ENCODE measurements around the gene TRIM39. TPM values are rescaled to one million over a fixed set of nuclear protein-coding genes. Genes with fewer than 3 reads are reported as not detected.

Gene TRIM39
- total RNA-seq, 2 donors from 2014 or later: 16.4 to 17.1 TPM

DNA sequence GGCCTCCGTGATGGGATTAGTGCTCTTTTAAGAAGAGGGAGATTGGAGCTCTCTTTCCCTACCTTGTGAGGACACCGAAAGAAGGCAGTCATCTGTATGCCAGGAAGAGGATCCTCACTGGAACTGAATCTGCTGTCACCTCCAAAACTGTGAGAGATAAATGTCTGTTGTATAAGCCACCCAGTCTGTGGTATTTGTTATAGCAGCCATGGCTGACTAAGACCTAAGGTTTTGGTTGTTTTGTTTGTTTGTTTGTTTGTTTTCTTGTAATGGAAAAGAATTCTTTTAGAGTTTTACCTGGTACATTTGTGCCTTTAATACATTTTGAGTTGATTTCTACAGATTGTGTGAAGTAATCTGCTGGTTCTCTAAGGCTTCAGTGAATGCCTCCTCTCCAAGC lies 25.8 kb downstream of the TRIM39 start:
- H3K4me3 Mint-ChIP-seq: no peak overlapping the region
- H3K27ac Mint-ChIP-seq: no peak overlapping the region
- no peaks in the 10 kb centered on the region for H3K4me1 Mint-ChIP-seq
- H3K4me3 ChIP-seq (ENCODE audit: low read length): no peak overlapping the region
- peaks cover 3% of the 10 kb centered on the region for H3K36me3 ChIP-seq (ENCODE audit: control insufficient read depth, insufficient read depth, low read length)
- H3K9me3 ChIP-seq (ENCODE audit: control insufficient read depth, low read length): no peaks in the 10 kb centered on the region
- no peak for DNase-seq
- H3K9me3 Mint-ChIP-seq: no peaks in the 10 kb centered on the region
- H3K4me1 ChIP-seq (ENCODE audit: control insufficient read depth, insufficient read depth, low read length): no peaks in the 10 kb centered on the region
- H3K36me3 Mint-ChIP-seq (ENCODE audit: low read depth): peaks cover 2% of the 10 kb centered on the region
- WGBS, 2 experiments (ENCODE audit: insufficient coverage in 1 of 2, insufficient read length in 1 of 2): 83 to 90% methylated on average over 2 of the region's 2 CpGs
- TF ChIP-seq, protein P1, sequence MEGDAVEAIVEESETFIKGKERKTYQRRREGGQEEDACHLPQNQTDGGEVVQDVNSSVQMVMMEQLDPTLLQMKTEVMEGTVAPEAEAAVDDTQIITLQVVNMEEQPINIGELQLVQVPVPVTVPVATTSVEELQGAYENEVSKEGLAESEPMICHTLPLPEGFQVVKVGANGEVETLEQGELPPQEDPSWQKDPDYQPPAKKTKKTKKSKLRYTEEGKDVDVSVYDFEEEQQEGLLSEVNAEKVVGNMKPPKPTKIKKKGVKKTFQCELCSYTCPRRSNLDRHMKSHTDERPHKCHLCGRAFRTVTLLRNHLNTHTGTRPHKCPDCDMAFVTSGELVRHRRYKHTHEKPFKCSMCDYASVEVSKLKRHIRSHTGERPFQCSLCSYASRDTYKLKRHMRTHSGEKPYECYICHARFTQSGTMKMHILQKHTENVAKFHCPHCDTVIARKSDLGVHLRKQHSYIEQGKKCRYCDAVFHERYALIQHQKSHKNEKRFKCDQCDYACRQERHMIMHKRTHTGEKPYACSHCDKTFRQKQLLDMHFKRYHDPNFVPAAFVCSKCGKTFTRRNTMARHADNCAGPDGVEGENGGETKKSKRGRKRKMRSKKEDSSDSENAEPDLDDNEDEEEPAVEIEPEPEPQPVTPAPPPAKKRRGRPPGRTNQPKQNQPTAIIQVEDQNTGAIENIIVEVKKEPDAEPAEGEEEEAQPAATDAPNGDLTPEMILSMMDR (conservative IDR thresholded peaks at IDR 0.05): no peak
- peaks cover 11% of the 10 kb centered on the region for H3K27me3 Mint-ChIP-seq (ENCODE audit: insufficient read depth)
- H3K9ac ChIP-seq (ENCODE audit: extremely low read depth, low read length, poor library complexity, severe bottlenecking): no peak overlapping the region
- H3K27ac ChIP-seq (ENCODE audit: low read depth, low read length): no peak overlapping the region
- no peaks in the 10 kb centered on the region for H3K27me3 ChIP-seq (ENCODE audit: control insufficient read depth, insufficient read depth, low read length, poor library complexity, severe bottlenecking)

DNA sequence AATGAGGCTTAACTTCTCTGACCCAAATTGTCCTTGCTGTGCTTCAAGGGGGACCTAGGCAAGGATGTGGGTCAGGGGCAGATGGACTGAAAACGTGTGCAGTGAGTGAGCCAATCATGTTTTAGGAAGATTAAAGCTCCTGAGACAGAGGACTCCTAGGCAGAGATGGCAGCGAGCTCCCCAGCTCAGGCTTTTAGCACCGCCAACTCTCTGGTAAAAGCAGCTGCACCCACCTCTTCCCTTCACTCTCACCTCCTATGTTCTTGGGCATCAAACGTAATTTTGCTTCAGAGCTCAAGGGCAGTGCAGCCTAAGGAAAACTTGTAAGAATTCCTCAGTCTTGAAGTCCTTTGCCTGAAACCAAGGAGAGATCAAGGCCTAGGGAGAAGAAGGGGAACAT lies 28.6 kb downstream of the TRIM39 start:
- peaks cover 33% of the 10 kb centered on the region for H3K27me3 Mint-ChIP-seq (ENCODE audit: insufficient read depth)

DNA sequence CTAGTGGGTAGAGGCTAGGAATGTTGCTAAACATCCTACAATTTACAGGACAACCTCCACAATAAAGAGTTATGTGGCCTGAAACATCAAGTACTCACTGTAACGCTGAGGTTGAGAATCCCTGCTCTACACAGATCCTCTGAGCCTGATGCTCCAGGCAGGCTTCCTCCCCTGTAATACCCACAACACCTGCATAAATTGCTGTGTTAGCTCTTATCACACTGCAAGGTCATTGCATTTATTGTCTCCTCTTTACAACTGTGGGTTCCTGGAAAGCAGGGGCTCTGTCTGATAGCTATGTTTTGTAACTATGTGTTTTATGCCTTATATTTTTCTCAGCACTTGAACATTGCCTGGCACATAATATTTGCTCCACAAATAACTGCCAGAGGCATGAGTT lies 29.8 kb downstream of the TRIM39 start:
- Mint-ChIP-seq H3K36me3 (ENCODE audit: low read depth) (no peaks in the 10 kb centered on the region), H3K4me3 (no peak overlapping the region), H3K4me1 (peaks cover 20% of the 10 kb centered on the region), H3K9me3 (no peaks in the 10 kb centered on the region), H3K27me3 (ENCODE audit: insufficient read depth) (peaks cover 40% of the 10 kb centered on the region), H3K27ac (no peak overlapping the region)
- H3K27me3 ChIP-seq (ENCODE audit: control insufficient read depth, insufficient read depth, low read length, poor library complexity, severe bottlenecking): peaks cover 34% of the 10 kb centered on the region
- peaks cover 7% of the 10 kb centered on the region for H3K4me1 ChIP-seq (ENCODE audit: control insufficient read depth, insufficient read depth, low read length)
- no peaks in the 10 kb centered on the region for H3K36me3 ChIP-seq (ENCODE audit: control insufficient read depth, insufficient read depth, low read length)
- no peak for DNase-seq
- 83 to 89% methylated on average over 1 of the region's 1 CpG for WGBS, 2 experiments (ENCODE audit: insufficient coverage in 1 of 2, insufficient read length in 1 of 2)
- no peak overlapping the region for H3K9ac ChIP-seq (ENCODE audit: extremely low read depth, low read length, poor library complexity, severe bottlenecking)
- TF ChIP-seq, protein P1 (conservative IDR thresholded peaks at IDR 0.05): no peak
- H3K4me3 ChIP-seq (ENCODE audit: low read length): no peak overlapping the region
- no peak overlapping the region for H3K27ac ChIP-seq (ENCODE audit: low read depth, low read length)
- H3K9me3 ChIP-seq (ENCODE audit: control insufficient read depth, low read length): no peaks in the 10 kb centered on the region

More for the DNA sequence above, 28.6 kb downstream of the TRIM39 start:
- WGBS, 2 experiments (ENCODE audit: insufficient coverage in 1 of 2, insufficient read length in 1 of 2): 70 to 80% methylated on average over 4 of the region's 4 CpGs
- Histone ChIP-seq H3K27ac (ENCODE audit: low read depth, low read length) (no peak overlapping the region), H3K27me3 (ENCODE audit: control insufficient read depth, insufficient read depth, low read length, poor library complexity, severe bottlenecking) (peaks cover 25% of the 10 kb centered on the region), H3K36me3 (ENCODE audit: control insufficient read depth, insufficient read depth, low read length) (no peaks in the 10 kb centered on the region), H3K9me3 (ENCODE audit: control insufficient read depth, low read length) (no peaks in the 10 kb centered on the region), H3K4me3 (ENCODE audit: low read length) (no peak overlapping the region), H3K9ac (ENCODE audit: extremely low read depth, low read length, poor library complexity, severe bottlenecking) (no peak overlapping the region), H3K4me1 (ENCODE audit: control insufficient read depth, insufficient read depth, low read length) (peaks cover 7% of the 10 kb centered on the region)
- no peak overlapping the region for H3K27ac Mint-ChIP-seq
- TF ChIP-seq, protein P1 (conservative IDR thresholded peaks at IDR 0.05): no peak
- no peak overlapping the region for H3K4me3 Mint-ChIP-seq
- H3K9me3 Mint-ChIP-seq: no peaks in the 10 kb centered on the region
- H3K36me3 Mint-ChIP-seq (ENCODE audit: low read depth): no peaks in the 10 kb centered on the region
- no peak for DNase-seq
- H3K4me1 Mint-ChIP-seq: peaks cover 17% of the 10 kb centered on the region

All from endodermal cell (in vitro differentiated cells).